GM19467 (cell line): ENCODE measurements around the gene CLRN3.

Source experiments
- ATAC-seq: cut with Tn5 transposase; IDR thresholded peaks from one replicate; pipeline ENCODE4 v1.9.1; 2021; ENCODE audit warnings: mild to moderate bottlenecking, moderate library complexity; ENCODE audit not compliant: unreplicated experiment

CLRN3 gene, protein sequence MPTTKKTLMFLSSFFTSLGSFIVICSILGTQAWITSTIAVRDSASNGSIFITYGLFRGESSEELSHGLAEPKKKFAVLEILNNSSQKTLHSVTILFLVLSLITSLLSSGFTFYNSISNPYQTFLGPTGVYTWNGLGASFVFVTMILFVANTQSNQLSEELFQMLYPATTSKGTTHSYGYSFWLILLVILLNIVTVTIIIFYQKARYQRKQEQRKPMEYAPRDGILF

DNA sequence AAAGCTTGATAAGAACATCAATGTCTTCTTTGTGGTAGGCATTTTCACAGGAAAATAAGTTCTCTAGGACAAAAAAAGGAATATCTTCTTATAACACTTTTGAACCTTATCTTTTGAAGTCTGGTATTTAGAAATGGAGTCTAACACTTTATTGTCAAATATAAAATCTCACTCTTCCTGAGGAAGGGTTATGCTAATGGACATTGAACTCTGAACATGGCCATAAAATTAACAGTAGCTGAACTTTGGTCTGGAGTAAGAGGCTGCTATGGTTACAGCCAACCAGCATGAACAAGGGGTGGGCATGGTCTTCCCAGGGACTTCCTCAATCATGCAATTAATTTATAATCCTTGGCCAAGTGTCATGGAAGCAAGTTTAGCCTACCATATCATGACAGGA, at the start of gene CLRN3:
TSS of gene CLRN3 (minus strand) at position 199 of the 400 bp plus-strand sequence. CDS start at position 42, 157 bp downstream.
- ATAC-seq: no peak

DNA sequence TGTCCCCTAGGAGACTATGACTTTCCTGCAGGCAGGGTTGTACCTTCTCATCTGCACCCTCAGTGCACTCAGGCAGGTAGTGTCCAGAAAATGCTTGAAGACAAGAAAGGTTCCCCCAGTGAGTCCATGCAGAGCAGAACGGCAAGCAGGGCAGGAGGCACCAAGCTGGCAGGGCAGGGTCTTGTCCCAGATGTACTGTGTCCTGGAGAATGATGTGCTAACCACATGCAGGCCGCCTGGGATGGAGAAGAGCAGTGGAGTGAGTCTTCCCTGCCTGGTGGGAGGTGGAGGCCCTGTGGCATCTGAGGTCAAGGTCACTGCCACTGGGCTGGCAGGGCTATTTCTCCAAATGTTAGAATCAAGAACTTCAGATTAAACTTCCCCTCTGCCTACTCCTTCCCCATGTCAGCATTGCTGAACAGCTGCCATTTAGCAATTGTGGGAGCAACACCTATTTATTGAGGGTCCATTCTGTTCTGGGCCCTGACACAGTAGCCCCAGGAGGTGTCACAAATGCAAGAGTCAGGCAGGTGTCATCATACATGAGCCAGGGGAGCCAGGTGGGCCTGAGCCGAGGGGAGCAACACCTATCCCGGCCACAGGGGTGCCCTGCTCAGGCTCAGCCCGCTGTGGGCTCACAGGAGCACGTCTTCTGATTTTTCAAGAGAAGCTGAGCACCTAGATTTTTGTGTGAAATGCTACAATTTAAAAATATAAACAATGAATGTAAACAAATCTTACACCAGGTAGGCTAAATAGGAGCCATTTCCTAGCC, 48.3 kb upstream of the CLRN3 start:
- no peak for ATAC-seq

DNA sequence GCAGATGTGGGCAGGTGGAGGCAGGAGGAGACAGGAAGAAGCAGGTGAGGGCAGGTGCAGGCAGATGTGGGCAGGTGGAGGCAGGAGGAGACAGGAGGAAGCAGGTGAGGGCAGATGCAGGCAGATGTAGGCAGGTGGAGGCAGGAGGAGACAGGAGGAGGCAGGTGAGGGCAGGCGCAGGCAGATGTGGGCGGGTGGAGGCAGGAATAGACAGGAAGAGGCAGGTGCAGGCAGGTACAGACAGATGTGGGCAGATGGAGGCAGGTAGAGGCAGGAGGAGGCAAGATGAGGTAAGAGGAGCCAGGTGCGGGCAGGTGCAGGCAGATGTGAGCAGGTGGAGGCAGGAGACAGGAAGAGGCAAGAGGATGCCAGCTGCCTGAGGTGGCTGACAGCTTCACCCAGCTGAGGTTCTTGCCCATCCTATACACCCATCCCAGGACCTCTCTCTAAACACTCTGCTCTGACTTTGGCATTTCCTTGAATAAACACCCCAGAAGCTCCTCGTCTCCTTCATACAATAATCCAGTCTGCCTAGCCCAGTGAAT, 47.1 kb upstream of the CLRN3 start:
- ATAC-seq: no peak

DNA sequence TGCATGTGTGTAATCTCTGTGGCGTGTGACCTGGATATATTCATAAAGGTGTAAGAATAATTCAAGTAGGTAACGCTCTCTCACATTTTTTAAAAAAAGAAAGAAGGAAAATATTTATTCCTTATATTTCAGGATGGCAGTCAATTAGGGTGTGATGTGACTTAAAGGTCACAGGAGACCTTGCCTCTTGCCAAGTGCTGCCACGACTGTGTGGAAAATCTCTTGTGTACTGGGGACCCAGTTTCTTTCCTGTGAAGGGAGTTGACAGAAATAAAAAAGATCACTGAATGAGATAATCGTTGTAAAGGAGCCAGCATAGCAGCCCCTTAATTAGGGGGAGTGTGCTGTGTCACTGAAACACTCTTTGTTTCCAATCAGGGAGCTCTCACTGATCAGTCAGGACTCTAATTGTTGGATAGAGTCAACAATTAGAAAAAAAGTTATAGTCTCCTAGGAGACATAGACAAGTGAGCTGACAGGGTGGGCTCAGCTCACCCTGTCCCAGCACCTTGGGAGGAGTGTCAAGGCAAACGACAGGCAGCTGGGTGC, 45.2 kb upstream of the CLRN3 start:
- no peak for ATAC-seq

DNA sequence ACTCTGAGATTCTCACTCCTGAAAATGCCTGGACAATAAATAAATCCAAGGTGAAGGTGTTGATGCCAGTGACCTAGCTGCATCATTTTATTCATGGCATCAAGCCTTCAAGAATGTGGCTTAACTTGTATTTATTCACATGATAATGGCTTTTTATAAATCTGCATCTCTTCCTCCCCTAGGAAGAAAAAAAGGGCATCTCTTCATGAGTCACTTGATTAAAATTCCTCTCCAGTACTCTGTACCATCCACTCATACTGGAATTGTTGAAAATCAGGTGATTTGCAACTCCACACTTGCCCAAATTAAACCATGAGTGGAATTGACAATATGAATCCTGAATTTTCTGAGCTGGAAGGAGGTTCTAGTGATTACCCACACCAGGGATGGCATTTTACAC, 44.3 kb upstream of the CLRN3 start:
- ATAC-seq: no peak

DNA sequence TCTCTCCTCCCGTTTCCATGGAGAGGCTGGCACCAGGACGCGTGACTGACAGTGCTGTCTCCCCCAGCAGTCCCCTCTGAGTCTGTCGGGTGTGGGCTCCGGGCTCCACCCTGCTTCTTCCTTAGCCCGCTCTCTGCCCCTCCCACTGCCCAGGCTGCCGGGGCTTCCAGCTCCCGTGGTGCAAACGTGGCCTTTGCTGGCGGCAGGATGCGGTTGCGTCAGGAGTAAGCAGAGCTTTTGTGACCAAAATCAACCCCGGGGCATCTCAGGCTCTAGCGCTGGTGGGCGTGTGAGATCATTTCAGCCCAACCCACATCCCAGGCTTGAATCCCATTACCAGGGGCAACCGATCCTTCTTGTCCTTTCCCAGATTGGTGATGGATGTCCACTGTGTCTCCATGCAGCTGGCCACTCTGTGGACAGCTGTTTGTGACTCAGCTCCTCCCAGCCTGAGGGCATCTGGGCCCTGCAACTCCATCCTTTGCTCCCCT, 42.4 kb upstream of the CLRN3 start:
- no peak for ATAC-seq

DNA sequence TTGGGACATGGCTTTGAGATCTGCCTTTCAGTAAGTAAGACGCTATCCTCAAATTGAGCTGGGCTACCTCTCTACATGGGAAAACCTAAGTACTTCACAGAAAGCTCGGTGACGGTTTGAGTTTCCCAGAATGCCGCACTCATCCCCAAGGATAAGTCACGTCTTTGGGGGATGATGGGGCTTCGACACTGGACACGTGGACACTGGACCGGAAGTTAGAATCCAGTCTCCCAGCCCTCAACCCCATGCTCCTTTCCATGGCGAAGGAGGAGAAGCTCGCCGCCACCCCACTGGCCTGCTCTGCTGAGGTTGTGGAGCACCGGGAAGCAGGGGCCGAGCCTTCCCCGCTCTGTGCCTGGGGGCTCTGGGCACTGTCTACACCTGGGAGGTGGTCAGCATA, 41.6 kb upstream of the CLRN3 start:
- ATAC-seq: no peak

DNA sequence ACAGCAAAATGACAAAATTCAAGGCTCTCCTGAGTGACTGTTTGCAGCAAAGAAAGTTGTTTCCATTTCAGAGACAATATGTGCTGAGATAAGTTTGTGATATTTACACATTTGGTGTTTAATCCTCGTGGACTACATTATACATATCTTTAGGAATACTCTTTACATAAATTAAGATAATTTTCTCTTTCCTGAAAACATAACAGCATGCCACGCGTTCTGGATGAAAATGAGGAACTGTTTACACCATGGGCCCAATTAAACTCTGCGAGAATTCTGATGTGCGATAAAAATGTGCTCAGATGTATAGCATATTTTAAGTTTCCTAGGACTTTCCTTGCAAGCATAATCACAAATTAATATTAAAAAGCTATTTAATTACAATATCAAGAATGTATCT, 40.5 kb upstream of the CLRN3 start:
- no peak for ATAC-seq

DNA sequence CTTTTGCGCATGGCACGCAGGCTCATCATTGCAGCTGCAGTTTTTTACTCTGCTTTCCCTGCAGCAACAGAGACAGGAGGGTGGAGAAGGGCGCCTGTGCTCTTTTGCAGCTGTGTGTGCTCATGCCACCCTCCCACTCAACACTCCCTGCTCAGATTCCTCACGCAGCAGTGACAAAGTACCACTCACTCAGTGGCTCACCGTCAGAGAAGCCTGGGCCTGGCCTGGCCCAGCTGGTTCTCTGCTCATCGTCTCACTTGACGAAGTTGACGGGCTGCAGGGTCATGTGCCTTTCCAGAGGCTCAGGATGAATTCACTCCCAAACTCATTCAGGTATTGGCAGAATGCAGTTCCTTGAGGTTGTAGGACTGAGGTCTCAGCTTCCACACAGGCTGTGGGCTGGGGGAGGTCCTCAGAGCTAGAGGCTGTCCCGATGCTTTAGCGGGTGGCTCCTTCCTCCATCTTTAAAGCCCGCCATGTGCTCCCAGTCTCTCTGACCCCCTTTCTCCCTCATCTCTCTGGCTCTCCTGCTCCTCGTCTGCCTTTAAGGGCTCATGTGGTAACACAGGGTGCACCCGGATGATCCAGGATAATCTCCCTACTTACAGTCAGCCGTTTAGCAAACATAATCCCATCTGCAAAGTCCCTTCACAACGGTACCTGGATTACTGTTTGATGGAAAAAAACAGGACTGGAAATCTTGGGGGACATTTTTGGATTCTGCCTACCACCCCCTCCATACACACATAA, 40.0 kb upstream of the CLRN3 start:
- ATAC-seq: no peak

DNA sequence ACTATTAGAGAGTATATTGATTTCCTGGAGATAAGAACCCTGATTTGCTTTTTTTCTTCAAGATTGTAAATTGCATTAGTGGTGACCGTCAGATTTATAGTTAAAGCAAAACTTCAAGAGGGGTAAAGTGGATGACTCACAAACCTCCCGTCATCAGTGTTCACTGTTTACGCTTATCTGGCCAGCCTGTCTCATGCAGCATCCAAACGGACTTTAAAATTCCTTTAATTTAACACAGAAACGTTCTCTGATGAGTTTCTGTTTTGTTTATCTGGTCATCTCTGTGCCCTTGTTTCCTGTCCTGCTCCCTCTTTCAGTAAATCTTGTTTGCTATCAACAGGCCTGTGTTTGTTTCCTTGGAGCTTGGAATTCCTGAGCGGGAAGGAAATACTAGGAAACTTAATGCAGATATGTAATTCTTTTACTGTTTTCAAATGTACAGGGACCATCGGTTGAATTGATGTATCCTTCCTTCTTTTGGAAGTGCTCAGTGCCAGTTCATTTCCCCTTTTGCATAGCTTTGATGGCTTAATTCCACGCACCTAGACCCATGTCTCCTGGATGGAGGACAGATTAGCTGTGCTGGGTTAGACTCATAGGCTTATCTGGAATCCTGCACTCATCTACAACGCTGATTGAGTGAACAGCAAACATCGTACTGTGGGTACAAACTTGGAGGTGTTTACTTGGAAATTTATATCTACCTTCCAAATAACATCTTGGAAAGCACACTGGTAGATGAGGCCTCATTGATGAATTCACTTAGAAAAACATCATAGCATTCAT, 35.5 kb upstream of the CLRN3 start:
- ATAC-seq: no peak

DNA sequence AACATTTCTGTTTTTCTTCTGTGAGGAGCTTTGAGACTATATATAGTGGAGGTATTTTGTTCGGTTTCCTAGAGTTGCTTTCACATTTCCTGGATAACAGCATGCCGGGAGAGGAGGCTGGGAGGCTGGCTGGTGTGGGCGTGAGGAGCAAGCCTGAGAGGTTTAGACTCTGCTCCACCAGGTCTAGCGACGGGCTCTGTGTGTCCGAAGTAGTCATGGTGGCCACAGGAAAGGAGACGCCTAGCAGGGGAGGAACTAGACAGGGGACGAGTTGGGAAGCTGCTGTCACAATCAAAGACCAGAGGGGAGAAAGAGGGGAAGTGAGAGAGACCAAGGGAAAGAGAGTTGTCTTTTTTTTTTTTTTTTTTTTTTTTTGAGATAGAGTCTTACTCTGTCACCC, 33.7 kb upstream of the CLRN3 start:
- ATAC-seq: no peak

DNA sequence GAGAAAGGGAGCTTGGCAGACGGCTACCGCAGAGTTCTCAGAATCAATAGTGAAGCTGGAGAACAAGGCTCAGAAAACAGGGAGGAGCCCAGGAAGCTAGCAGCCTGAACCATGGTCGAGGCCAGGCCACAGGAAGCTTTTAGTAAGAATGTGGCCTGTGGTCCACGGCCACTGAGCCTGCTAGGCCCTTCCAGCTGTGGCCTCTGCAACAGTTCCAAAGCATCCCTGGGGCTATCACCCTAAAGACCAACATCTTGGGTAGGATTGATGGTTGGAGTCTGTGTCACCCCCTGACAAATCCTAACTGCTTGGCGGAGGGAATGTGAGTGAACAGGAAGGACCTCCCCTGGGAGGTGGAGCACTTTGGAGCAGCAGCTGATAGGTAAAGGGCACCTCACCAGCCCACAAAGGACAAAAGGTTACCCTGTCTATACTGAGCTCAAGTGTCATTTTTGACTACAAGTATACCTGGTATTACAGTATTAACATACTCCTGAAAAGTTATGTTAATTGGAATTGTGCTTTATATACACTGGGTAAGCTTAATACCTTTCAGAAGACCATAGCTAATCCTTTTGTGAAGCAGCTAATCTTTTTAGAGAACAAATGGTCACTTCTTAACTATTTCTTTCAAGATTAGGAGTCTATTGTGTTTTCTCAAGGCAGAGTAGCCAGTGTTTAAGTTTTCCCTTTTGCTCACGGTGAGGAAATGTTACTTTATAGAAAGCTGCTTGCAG, 32.9 kb upstream of the CLRN3 start:
- no peak for ATAC-seq

DNA sequence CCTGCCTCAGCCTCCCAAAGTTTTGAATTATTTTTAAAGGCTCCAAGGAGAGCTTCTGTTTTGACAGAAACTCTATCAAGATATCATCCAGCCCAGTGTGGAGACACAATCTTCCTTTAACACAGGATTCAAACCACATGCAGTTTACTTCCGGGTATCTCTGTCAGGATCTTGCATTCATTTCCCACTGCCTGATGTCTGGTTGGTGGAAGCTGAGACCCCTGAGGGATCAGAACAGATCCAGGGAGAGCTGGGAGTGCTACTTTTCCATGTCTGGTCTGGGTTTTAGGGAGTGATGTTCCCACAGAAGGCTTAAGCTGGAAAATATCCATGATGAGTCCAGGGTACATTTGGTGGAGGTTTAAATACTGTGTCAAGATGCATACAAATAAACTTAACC, 30.9 kb upstream of the CLRN3 start:
- ATAC-seq: no peak

DNA sequence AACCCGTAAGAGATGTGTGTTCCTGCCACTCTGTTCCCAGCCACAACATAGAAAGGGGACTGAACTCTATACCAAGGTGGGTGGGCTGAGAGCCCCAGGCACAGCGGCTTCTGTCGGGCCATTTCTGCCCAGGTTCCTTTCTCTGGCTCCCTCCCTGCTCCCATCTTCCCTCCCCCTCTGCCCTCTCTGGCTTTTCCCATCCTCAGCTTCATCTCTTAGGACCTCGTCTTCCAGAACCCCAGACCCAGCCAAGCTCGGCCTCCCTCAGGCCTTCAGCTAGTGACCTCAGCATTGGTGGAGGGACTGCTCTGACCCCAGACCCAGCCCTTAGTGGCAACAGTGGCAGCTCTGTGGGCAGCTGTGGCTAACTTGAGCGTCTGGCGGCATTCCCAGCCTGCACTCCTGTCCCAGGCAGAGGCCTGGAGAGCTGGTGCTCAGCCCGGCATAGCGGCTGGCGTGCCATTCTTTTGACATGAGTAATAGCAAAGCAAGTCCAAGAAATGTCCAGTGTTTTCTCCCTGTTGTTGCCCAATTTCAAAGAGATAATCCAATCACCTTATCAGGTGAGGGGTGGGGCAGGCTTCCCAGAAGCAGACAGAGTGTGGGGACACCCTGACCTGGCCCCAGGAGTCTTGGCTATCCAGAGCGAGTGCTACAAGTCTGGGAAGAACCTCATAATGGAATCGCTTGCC, 30.1 kb upstream of the CLRN3 start:
- no peak for ATAC-seq

DNA sequence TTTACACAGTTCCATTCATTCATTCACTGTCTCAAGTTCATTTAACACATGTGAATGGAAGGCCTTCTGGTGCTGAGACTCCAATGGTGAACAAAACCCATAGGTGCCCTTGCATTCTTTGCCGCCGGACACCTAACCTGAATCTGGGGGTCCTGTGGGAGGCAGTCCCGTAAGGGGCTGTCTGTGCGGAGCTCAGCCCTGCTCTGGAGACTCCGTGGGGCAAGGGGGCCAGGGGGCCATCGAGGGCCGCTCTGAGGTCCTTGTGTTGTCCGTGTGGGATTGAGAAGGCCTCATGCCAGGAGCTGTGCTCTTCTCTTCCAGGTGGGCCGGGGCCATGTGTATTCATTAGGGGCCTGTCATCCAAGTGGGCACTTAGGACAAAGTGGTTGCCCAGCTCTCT, 29.5 kb upstream of the CLRN3 start:
- no peak for ATAC-seq

DNA sequence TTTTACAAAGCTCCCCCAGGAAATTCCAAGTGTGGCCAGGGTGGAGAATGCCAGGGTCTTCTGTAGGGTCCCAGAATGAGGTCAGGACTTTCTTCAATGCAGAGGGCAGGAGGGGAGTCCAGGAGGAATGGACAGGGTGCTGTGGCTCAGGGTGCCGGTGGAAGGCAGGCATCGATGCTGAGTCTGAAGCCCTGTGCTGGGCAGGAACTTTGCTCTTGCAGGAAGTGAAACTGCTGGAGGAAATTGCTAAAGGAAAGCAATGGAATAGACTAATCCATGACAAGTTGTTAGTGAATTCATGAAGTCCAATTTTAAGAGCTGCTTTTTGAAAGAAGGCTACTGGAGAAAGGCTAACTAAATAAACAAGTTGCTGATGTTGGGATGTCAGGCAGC, 29.0 kb upstream of the CLRN3 start:
- no peak for ATAC-seq

DNA sequence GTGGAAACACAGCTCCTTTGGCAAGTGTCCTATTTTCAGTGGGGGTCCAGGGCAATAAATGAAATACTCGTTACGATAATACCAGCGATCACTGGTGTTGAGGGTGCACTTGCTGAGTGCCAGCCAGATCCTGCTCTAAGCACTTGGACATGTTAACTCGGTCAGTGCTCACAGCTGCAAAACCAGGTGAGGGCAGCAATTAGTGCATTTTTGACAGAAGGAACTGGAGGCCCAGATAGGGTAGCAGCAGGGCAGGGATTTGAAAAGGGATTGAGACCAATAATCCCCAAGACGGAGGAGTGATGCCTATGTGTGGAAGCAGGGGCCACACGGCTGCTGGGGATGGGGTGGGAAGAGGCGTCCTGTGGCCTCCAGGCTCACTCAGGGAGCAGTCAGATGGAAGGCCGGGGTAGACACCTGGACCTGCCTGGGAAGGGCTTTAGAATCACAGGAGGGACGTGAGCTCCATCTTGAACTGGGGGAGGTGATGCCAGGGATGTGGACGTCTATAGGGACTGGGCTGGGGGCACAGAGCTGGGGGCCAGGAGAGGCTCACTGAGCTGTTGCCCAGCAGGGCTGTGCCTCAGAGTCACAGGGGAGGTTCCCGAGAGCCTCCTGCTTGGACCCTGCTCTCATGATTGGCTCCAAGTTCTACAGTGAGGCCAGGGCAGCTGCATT, 28.5 kb upstream of the CLRN3 start:
- no peak for ATAC-seq

DNA sequence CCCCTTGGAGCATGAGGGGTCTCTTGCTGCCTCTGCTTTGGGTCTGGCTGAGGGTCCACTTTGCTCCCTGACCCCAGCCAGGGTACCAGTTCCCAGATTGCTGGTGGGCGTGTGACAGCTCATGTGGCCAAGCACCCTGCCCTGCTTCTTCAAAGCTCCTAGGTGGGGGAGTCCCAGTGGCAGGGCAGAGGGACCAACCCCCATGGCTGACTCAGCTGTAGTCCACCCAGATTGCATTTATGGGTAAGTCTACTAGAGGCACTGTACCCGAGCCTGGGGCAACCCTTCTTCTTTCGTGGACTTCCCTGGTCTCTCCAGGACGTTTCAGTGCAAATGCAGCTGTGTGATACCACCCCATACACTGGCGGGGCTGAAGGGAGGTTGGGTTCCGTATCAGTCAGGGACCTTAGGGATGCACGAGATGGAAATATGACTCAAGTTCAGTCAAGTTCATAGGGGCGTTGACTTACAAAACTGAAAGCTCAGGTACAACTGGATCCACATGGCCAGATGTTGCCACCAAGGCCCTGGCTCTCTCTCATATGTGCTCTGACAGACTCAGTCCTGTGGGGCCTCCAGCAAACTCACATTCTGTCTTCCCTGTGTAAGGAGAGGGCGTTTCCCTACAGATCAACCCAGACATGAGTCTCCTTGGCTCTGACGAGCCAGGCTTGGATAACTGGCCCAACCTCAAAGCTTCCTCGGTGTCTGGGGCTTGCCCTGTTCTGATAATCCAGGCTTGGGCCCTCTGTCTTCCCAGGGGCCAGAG, 27.7 kb upstream of the CLRN3 start:
- ATAC-seq: no peak
